ENCODE measurements around the gene RYR2.

The RYR2 gene

GRCh38 chr1:237197470-237198425 lies 155.8 kb downstream of the RYR2 start:
- no peak for DNase-seq (ENCODE audit: low read depth in 2 of 2, low spot score in 1 of 2)

- no peak for DNase-seq (ENCODE audit: low read depth in 2 of 2, low spot score in 1 of 2)
Observed at GRCh38 chr1:237199026-237199425, 157.0 kb downstream of the RYR2 start.

- no peak for DNase-seq (ENCODE audit: low read depth in 2 of 2, low spot score in 1 of 2)
Observed at GRCh38 chr1:237201155-237201554, 159.2 kb downstream of the RYR2 start.

- DNase-seq (ENCODE audit: low read depth in 2 of 2, low spot score in 1 of 2) = no peak
Observed at GRCh38 chr1:237204841-237205240, 162.9 kb downstream of the RYR2 start.

GRCh38 chr1:237205400-237206064 lies 163.5 kb downstream of the RYR2 start:
- DNase-seq (ENCODE audit: low read depth in 2 of 2, low spot score in 1 of 2) = no peak

- no peak for DNase-seq (ENCODE audit: low read depth in 2 of 2, low spot score in 1 of 2)
Observed at GRCh38 chr1:237206065-237206414, 164.1 kb downstream of the RYR2 start.

GRCh38 chr1:237211031-237211430 lies 169.0 kb downstream of the RYR2 start:
- no peak for DNase-seq (ENCODE audit: low read depth in 2 of 2, low spot score in 1 of 2)

- DNase-seq (ENCODE audit: low read depth in 2 of 2, low spot score in 1 of 2) = no peak
Observed at GRCh38 chr1:237211540-237211939, 169.6 kb downstream of the RYR2 start.

GRCh38 chr1:237219751-237220642 lies 178.0 kb downstream of the RYR2 start:
- no peak for DNase-seq (ENCODE audit: low read depth in 2 of 2, low spot score in 1 of 2)

- no peak for DNase-seq (ENCODE audit: low read depth in 2 of 2, low spot score in 1 of 2)
Observed at GRCh38 chr1:237223419-237223818, 181.4 kb downstream of the RYR2 start.

- DNase-seq (ENCODE audit: low read depth in 2 of 2, low spot score in 1 of 2) = no peak
Observed at GRCh38 chr1:237226177-237226944, 184.4 kb downstream of the RYR2 start.

GRCh38 chr1:237227476-237227875 lies 185.5 kb downstream of the RYR2 start:
- DNase-seq (ENCODE audit: low read depth in 2 of 2, low spot score in 1 of 2) = no peak

- DNase-seq (ENCODE audit: low read depth in 2 of 2, low spot score in 1 of 2) = no peak
Observed at GRCh38 chr1:237228421-237228820, 186.4 kb downstream of the RYR2 start.

GRCh38 chr1:237229333-237229732 lies 187.3 kb downstream of the RYR2 start:
- no peak for DNase-seq (ENCODE audit: low read depth in 2 of 2, low spot score in 1 of 2)

GRCh38 chr1:237232501-237232900 lies 190.5 kb downstream of the RYR2 start:
- no peak for DNase-seq (ENCODE audit: low read depth in 2 of 2, low spot score in 1 of 2)

GRCh38 chr1:237235091-237235490 lies 193.1 kb downstream of the RYR2 start:
- DNase-seq (ENCODE audit: low read depth in 2 of 2, low spot score in 1 of 2) = no peak

- DNase-seq (ENCODE audit: low read depth in 2 of 2, low spot score in 1 of 2) = no peak
Observed at GRCh38 chr1:237237721-237238120, 195.7 kb downstream of the RYR2 start.

GRCh38 chr1:237239248-237239647 lies 197.3 kb downstream of the RYR2 start:
- no peak for DNase-seq (ENCODE audit: low read depth in 2 of 2, low spot score in 1 of 2)

- no peak for DNase-seq (ENCODE audit: low read depth in 2 of 2, low spot score in 1 of 2)
Observed at GRCh38 chr1:237241038-237241437, 199.1 kb downstream of the RYR2 start.

GRCh38 chr1:237244778-237245177 lies 202.8 kb downstream of the RYR2 start:
- DNase-seq (ENCODE audit: low read depth in 2 of 2, low spot score in 1 of 2) = no peak

GRCh38 chr1:237247442-237247841 lies 205.5 kb downstream of the RYR2 start:
- DNase-seq (ENCODE audit: low read depth in 2 of 2, low spot score in 1 of 2) = no peak

Measured in stimulated activated CD8-positive, alpha-beta memory T cell treated with anti-CD3 and anti-CD28 coated beads, Interleukin-4, amount 100 ng/mL, for 1 hour (primary cell).